AG20443 (cell line): ENCODE results near the gene RRM1.
"Not testable (repeated sequence)": the region's sequence is repeated elsewhere in the genome, so short reads cannot be mapped to it uniquely, and the experiment has no call there.

ENCODE experiments used
- DNase-seq: peaks from one replicate; pipeline ENCODE4 v3.0.0; 2012; ENCODE audit warnings: low spot score, mixed read lengths

The RRM1 gene

GRCh38 chr11:4140067-4140636 is 45.6 kb downstream of the RRM1 start:
- DNase-seq = no peak

GRCh38 chr11:4146070-4146771 is 51.6 kb downstream of the RRM1 start:
- no peak for DNase-seq

DNA sequence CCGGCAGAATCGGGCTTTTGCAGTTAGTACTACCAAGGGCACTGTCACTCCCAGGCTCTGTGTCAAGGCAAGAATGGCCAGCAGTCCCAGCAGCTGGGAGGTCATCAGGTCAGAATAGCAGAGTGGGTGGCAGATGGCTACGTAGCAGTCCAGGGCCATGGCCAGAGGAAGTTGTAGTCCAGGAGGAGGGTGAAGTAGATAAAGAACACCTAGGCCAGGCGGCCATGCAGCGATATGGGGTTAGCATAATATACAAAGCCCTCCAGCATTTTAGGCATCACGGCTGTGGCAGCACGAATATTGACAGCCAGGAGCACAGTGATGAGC is 52.1 kb downstream of the RRM1 start:
- no peak for DNase-seq

- DNase-seq = no peak
Observed at GRCh38 chr11:4154503-4154902, 59.9 kb downstream of the RRM1 start.

DNA sequence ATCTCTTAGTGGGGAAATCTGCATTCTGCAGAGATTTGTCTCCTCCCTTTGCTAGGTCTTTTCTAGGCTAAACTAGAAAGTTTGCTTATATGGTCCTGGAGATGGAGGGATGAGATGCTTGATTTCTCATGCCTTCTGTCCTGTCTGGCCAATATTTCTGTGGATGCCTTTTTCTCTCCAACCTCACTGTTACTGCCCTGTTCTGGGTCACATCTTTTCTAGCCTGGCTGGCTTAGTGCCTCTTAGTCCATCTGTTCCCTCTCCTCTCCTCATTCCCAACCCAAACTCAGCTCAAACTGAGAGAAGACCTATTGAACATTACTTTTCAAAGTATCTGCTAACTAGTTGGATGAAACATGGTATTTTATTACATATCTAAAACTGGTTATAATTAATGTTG is 62.0 kb downstream of the RRM1 start:
- no peak for DNase-seq

GRCh38 chr11:4158818-4159217 is 64.2 kb downstream of the RRM1 start:
- not testable (repeated sequence) for DNase-seq

- no peak for DNase-seq
Observed at GRCh38 chr11:4161305-4161704, 66.7 kb downstream of the RRM1 start.

DNA sequence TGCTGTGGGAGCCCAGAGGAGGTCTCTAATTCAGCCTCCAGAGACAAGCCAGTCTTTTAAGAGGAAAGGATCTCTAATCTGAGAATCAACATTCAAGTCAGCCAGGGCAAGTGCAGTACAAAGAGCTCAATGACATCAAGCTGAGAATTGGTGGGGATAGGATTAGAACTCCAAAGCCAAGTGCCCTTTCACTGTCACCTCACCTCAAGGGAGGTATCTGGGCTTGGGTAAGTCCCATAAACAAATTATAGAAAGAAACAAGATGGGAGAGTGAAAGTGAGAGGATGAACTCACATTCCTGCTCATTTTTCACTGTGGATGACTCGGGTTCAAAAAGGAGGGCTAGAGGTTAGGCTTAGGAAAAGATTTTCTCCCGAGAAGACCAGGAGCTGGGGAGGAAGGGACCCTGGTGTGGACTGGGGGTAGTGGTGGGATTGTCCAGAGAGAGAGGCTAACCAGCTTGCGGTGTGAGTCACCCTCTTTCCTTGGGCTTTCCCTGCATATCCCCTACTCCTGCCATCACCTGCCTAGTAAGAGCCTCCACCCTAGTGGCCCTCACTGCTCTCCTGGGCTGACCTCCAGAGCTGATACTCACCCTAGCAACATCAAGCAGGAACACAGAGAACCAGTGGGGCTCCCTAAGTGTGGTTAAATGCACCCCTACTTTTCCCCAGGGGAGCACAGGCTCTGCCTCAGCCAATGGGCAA is 70.4 kb downstream of the RRM1 start:
- DNase-seq = no peak

GRCh38 chr11:4167292-4167691 is 72.7 kb downstream of the RRM1 start:
- no peak for DNase-seq

GRCh38 chr11:4167758-4168157 is 73.2 kb downstream of the RRM1 start:
- DNase-seq = no peak

DNA sequence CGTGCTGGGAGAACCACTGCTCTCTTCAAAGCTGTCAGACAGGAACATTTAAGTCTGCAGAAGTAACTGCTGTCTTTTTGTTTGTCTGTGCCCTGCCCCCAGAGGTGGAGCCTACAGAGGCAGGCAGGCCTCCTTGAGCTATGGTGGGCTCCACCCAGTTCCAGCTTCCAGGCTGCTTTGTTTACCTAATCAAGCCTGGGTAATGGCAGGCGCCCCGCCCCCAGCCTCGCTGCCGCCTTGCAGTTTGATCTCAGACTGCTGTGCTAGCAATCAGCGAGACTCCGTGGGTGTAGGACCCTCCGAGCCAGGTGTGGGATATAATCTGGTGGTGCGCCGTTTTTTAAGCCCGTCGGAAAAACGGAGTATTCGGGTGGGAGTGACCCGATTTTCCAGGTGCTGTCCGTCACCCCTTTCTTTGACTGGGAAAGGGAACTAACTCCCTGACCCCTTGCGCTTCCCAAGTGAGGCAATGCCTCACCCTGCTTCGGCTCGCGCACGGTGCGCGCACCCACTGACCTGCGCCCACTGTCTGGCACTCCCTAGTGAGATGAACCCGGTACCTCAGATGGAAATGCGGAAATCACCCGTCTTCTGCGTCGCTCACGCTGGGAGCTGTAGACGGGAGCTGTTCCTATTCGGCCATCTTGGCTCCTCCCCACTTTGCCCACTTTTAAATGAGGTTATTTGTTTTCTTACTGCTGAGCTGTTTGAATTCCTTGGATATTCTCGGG is 81.2 kb downstream of the RRM1 start:
- not testable (repeated sequence) for DNase-seq

- peak; percentile 5 for DNase-seq
Observed at GRCh38 chr11:4178813-4179662, 84.4 kb downstream of the RRM1 start.

DNA sequence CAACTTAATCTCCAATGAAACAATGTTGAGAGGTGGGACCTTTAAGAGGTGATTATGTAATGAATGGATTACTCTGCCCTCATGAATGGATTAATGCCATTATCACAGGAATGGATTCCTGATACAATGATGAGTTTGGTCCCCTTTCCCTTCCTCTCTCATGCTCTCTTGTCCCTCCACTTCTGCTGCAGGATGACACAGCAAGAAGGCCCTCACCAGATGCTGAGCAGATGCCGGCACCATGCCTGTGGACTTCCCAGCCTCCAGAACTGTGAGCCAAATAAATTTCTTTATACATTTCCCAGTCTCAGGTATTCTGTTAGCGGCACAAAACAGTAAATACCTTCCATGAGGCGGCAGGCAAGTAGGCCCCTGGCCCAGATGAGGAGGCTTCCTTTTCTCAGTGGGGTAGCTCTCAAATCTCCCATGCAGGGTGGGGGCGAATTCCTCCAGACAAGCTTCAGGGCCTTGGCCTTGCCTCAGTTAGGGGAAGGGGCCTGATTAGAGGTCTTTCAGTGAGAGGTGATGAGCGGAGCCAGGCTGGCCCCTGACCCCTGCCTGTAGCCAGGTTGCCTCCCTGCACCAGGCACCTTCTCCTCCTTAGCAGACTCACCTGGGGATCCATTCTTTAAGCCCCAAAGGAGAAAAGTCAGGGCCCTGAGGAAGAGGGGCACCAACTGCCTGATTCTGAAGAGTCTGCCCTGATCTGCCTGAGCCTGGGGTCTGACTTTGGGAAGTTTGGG is 86.0 kb downstream of the RRM1 start:
- peak; percentile 4 for DNase-seq

- DNase-seq = peak; percentile 86
Observed at GRCh38 chr11:4181782-4182721, 87.5 kb downstream of the RRM1 start.

GRCh38 chr11:4183410-4184057 is 88.9 kb downstream of the RRM1 start:
- DNase-seq = peak; percentile 3

GRCh38 chr11:4184163-4184916 is 89.7 kb downstream of the RRM1 start:
- DNase-seq = peak; percentile 5

DNA sequence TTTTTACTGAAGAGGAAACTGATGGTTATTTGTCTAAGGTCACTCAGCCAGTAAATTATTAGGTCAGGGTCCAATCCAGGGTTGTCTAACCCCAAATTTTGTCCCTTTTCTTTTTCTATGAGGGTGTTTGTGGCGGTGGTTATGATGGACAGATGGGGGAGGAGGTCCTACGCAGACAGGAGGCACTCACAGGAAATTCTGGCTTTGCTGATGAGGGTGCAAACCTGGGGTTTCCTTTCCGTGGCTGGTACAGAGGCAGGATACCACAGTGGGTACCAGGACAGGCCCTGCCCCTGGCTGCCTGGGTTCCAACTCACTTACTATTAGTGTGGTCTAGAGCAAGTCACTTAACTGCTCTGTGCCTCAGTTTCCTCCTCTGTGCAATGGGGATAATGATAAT is 91.0 kb downstream of the RRM1 start:
- no peak for DNase-seq

- DNase-seq = no peak
Observed at GRCh38 chr11:4186464-4187054, 92.0 kb downstream of the RRM1 start.
